A673 (cell line): ENCODE measurements around the gene WSCD2.

ENCODE experiments used
- EZH2 ChIP-seq: fragments of 200-600 bp; sonication (generic); IDR thresholded peaks from 2 replicates; pipeline ENCODE4 v1.6.1; 2017; ENCODE audit warnings: borderline replicate concordance, low read depth, mild to moderate bottlenecking, mixed read lengths, antibody characterized with exemption, low read length; ENCODE audit not compliant: poor library complexity, severe bottlenecking
- TF ChIP-seq, protein P1 (sequence below): fragments of 300-800, 200-600 bp; sonication (generic); conservative IDR thresholded peaks from 2 replicates; pipeline ENCODE4 v1.5.1; 2017; ENCODE audit warnings: low read depth, mild to moderate bottlenecking, antibody characterized with exemption, low read length, moderate library complexity, mixed read lengths

DNA sequence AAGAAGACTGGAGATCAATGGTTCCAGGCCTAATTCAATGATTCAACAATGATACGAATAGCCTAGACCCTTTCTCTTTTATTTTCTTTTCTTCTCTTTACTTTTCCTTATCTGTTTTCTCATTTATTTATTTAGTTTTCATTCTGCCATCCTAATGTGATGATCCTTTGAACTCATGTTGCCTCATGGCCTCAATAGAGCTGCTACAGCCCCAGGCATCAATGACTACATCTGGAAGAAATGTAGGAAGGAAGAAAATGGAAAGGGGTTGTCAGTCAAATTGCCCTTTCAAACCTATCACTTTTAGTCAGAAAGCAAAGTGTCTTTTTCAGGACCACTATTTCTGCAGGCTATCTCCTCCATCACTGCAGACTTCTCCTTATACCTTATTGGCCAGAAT is 140.1 kb downstream of the WSCD2 start:
- TF ChIP-seq, protein P1, sequence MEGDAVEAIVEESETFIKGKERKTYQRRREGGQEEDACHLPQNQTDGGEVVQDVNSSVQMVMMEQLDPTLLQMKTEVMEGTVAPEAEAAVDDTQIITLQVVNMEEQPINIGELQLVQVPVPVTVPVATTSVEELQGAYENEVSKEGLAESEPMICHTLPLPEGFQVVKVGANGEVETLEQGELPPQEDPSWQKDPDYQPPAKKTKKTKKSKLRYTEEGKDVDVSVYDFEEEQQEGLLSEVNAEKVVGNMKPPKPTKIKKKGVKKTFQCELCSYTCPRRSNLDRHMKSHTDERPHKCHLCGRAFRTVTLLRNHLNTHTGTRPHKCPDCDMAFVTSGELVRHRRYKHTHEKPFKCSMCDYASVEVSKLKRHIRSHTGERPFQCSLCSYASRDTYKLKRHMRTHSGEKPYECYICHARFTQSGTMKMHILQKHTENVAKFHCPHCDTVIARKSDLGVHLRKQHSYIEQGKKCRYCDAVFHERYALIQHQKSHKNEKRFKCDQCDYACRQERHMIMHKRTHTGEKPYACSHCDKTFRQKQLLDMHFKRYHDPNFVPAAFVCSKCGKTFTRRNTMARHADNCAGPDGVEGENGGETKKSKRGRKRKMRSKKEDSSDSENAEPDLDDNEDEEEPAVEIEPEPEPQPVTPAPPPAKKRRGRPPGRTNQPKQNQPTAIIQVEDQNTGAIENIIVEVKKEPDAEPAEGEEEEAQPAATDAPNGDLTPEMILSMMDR = no peak
- TF ChIP-seq EZH2 = no peak
